Activated CD8-positive, alpha-beta memory T cell treated with anti-CD3 and anti-CD28 coated beads, Interleukin-2, amount 10 ng/mL, durations not matched to agents 7 days and 5 days (primary cell): ENCODE data around the gene ERCC6L2. TPM values are rescaled to one million over a fixed set of nuclear protein-coding genes. Genes with fewer than 3 reads are reported as not detected.

ENCODE experiments used
- ATAC-seq: fragments of 150-1000 bp; cut with Tn5 transposase; one replicate; pipeline ENCODE4 v1.10.0; 2021; ENCODE audit warnings: moderate library complexity
- CTCF ChIA-PET: fragments of 350-600 bp; sonication (Branson Sonifier 250); formaldehyde crosslinking; loops from one replicate; lab custom pipeline; 2021; ENCODE audit warnings: antibody characterized with exemption; lab: Charles Lee
- DNase-seq: peaks from one replicate; pipeline ENCODE4 v3.0.0-alpha.2; 2020
- H3K27ac Mint-ChIP-seq: one replicate; pipeline ENCODE4 v1.8.0; 2021; ENCODE audit warnings: mild to moderate bottlenecking, mixed read lengths
- H3K27me3 Mint-ChIP-seq: one replicate; pipeline ENCODE4 v1.8.0; 2021; ENCODE audit warnings: mixed read lengths
- H3K36me3 Mint-ChIP-seq: one replicate; pipeline ENCODE4 v1.8.0; 2021; ENCODE audit warnings: mild to moderate bottlenecking, mixed read lengths
- H3K4me1 Mint-ChIP-seq: one replicate; pipeline ENCODE4 v1.8.0; 2021; ENCODE audit warnings: mixed read lengths
- H3K4me3 Mint-ChIP-seq: one replicate; pipeline ENCODE4 v1.8.0; 2021; ENCODE audit warnings: mild to moderate bottlenecking, moderate library complexity, mixed read lengths
- H3K9me3 Mint-ChIP-seq: one replicate; pipeline ENCODE4 v1.8.0; 2022; ENCODE audit warnings: low read depth, mixed read lengths
- total RNA-seq, 2 experiments: library from RNA; stranded (reverse); gene quantifications; one replicate each; pipeline ENCODE4 v1.2.3, GENCODE V29; 2021

ERCC6L2 gene
- total RNA-seq, 2 experiments from 2014 or later, result 33.0 to 38.5 TPM

- Mint-ChIP-seq H3K36me3 (peaks cover 43% of the 10 kb centered on the region), H3K4me1 (peaks cover 39% of the 10 kb centered on the region), H3K27me3 (no peaks in the 10 kb centered on the region), H3K4me3 (no peak overlapping the region), H3K27ac (no peak overlapping the region), H3K9me3 (peaks cover 2% of the 10 kb centered on the region)
- no peak for ATAC-seq
- no peak for DNase-seq
- CTCF ChIA-PET, result no interaction called here
Measured at GRCh38 chr9:95978106-95978505, 102.6 kb downstream of the ERCC6L2 start.

GRCh38 chr9:95979446-95979845, 104.0 kb downstream of the ERCC6L2 start:
- no peak for ATAC-seq
- no peak for DNase-seq
- H3K4me1 Mint-ChIP-seq, result peaks cover 31% of the 10 kb centered on the region
- H3K27me3 Mint-ChIP-seq, result no peaks in the 10 kb centered on the region
- H3K9me3 Mint-ChIP-seq, result peaks cover 2% of the 10 kb centered on the region
- no peak overlapping the region for H3K4me3 Mint-ChIP-seq
- H3K27ac Mint-ChIP-seq, result no peak overlapping the region
- H3K36me3 Mint-ChIP-seq, result peaks cover 36% of the 10 kb centered on the region
- CTCF ChIA-PET, result interaction anchor here (0.9 to 1.5 kb wide), 3 partner anchors 15 to 70 kb away, joined by 3 read pairs; no protein-coding TSS in a partner anchor

GRCh38 chr9:95980262-95981125, 105.0 kb downstream of the ERCC6L2 start:
- ATAC-seq, result no peak
- Mint-ChIP-seq H3K9me3 (no peaks in the 10 kb centered on the region), H3K4me3 (no peak overlapping the region), H3K27me3 (no peaks in the 10 kb centered on the region), H3K27ac (peak overlapping the region; percentile 35), H3K4me1 (peaks cover 27% of the 10 kb centered on the region), H3K36me3 (peaks cover 36% of the 10 kb centered on the region)
- CTCF ChIA-PET, result interaction anchor here (1.0 to 1.5 kb wide), 2 partner anchors 14 to 29 kb away, joined by 3 read pairs; no protein-coding TSS in a partner anchor
- no peak for DNase-seq

GRCh38 chr9:95981761-95982390, 106.4 kb downstream of the ERCC6L2 start:
- no peak for DNase-seq
- peaks cover 24% of the 10 kb centered on the region for H3K4me1 Mint-ChIP-seq
- H3K36me3 Mint-ChIP-seq, result peaks cover 39% of the 10 kb centered on the region
- no peak overlapping the region for H3K4me3 Mint-ChIP-seq
- peak; percentile 81 for ATAC-seq
- CTCF ChIA-PET, result interaction anchor here (0.9 kb wide), 1 partner anchor 38 kb away, joined by 3 read pairs; no protein-coding TSS in a partner anchor
- peaks cover 3% of the 10 kb centered on the region for H3K9me3 Mint-ChIP-seq
- H3K27me3 Mint-ChIP-seq, result no peaks in the 10 kb centered on the region
- H3K27ac Mint-ChIP-seq, result peak overlapping the region; percentile 12

GRCh38 chr9:95985440-95986055, 110.1 kb downstream of the ERCC6L2 start:
- H3K4me3 Mint-ChIP-seq, result no peak overlapping the region
- ATAC-seq (no peak), DNase-seq (no peak)
- H3K4me1 Mint-ChIP-seq, result peaks cover 18% of the 10 kb centered on the region
- H3K27ac Mint-ChIP-seq, result no peak overlapping the region
- H3K27me3 Mint-ChIP-seq, result no peaks in the 10 kb centered on the region
- H3K9me3 Mint-ChIP-seq, result peaks cover 12% of the 10 kb centered on the region
- CTCF ChIA-PET, result no interaction called here
- H3K36me3 Mint-ChIP-seq, result peaks cover 34% of the 10 kb centered on the region

GRCh38 chr9:95989297-95989696, 113.8 kb downstream of the ERCC6L2 start:
- no peak for DNase-seq
- H3K36me3 Mint-ChIP-seq, result peaks cover 36% of the 10 kb centered on the region
- CTCF ChIA-PET, result interaction anchor here (1.1 to 1.2 kb wide), 2 partner anchors 19 to 338 kb away, joined by 3 read pairs; no protein-coding TSS in a partner anchor
- H3K4me3 Mint-ChIP-seq, result no peak overlapping the region
- no peak overlapping the region for H3K27ac Mint-ChIP-seq
- no peaks in the 10 kb centered on the region for H3K27me3 Mint-ChIP-seq
- peaks cover 2% of the 10 kb centered on the region for H3K4me1 Mint-ChIP-seq
- peaks cover 12% of the 10 kb centered on the region for H3K9me3 Mint-ChIP-seq
- no peak for ATAC-seq

GRCh38 chr9:95991326-95991725, 115.8 kb downstream of the ERCC6L2 start:
- CTCF ChIA-PET, result no interaction called here
- no peak for ATAC-seq

GRCh38 chr9:95992536-95992935, 117.0 kb downstream of the ERCC6L2 start:
- CTCF ChIA-PET, result no interaction called here

More at GRCh38 chr9:95991326-95991725, 115.8 kb downstream of the ERCC6L2 start:
- H3K27ac Mint-ChIP-seq, result no peak overlapping the region
- peaks cover 12% of the 10 kb centered on the region for H3K9me3 Mint-ChIP-seq
- no peak for DNase-seq
- no peak overlapping the region for H3K4me3 Mint-ChIP-seq
- peaks cover 4% of the 10 kb centered on the region for H3K4me1 Mint-ChIP-seq
- H3K27me3 Mint-ChIP-seq, result no peaks in the 10 kb centered on the region
- H3K36me3 Mint-ChIP-seq, result peaks cover 34% of the 10 kb centered on the region

GRCh38 chr9:95993337-95993736, 117.8 kb downstream of the ERCC6L2 start:
- H3K27ac Mint-ChIP-seq, result no peak overlapping the region
- DNase-seq (no peak), ATAC-seq (no peak)
- CTCF ChIA-PET, result interaction anchor here (0.8 to 1.6 kb wide), 2 partner anchors 27 to 162 kb away, joined by 3 read pairs; no protein-coding TSS in a partner anchor
- no peak overlapping the region for H3K4me3 Mint-ChIP-seq
- peaks cover 4% of the 10 kb centered on the region for H3K4me1 Mint-ChIP-seq
- H3K9me3 Mint-ChIP-seq, result no peaks in the 10 kb centered on the region
- no peaks in the 10 kb centered on the region for H3K27me3 Mint-ChIP-seq
- H3K36me3 Mint-ChIP-seq, result peaks cover 29% of the 10 kb centered on the region

More at GRCh38 chr9:95992536-95992935, 117.0 kb downstream of the ERCC6L2 start:
- no peak overlapping the region for H3K27ac Mint-ChIP-seq
- peaks cover 32% of the 10 kb centered on the region for H3K36me3 Mint-ChIP-seq
- ATAC-seq (no peak), DNase-seq (no peak)
- peaks cover 4% of the 10 kb centered on the region for H3K4me1 Mint-ChIP-seq
- H3K9me3 Mint-ChIP-seq, result peaks cover 7% of the 10 kb centered on the region
- H3K4me3 Mint-ChIP-seq, result no peak overlapping the region
- H3K27me3 Mint-ChIP-seq, result no peaks in the 10 kb centered on the region

GRCh38 chr9:95999390-95999789, 123.9 kb downstream of the ERCC6L2 start:
- CTCF ChIA-PET, result no interaction called here
- ATAC-seq (no peak), DNase-seq (no peak)
- no peak overlapping the region for H3K4me3 Mint-ChIP-seq
- H3K9me3 Mint-ChIP-seq, result peaks cover 14% of the 10 kb centered on the region
- H3K36me3 Mint-ChIP-seq, result peaks cover 40% of the 10 kb centered on the region
- H3K27ac Mint-ChIP-seq, result no peak overlapping the region
- H3K27me3 Mint-ChIP-seq, result no peaks in the 10 kb centered on the region
- H3K4me1 Mint-ChIP-seq, result peaks cover 4% of the 10 kb centered on the region

GRCh38 chr9:96004379-96004778, 128.9 kb downstream of the ERCC6L2 start:
- DNase-seq (no peak), ATAC-seq (no peak)
- H3K27me3 Mint-ChIP-seq, result no peaks in the 10 kb centered on the region
- peaks cover 31% of the 10 kb centered on the region for H3K36me3 Mint-ChIP-seq
- H3K4me1 Mint-ChIP-seq, result peaks cover 15% of the 10 kb centered on the region
- CTCF ChIA-PET, result no interaction called here
- H3K9me3 Mint-ChIP-seq, result peaks cover 14% of the 10 kb centered on the region
- no peak overlapping the region for H3K4me3 Mint-ChIP-seq
- no peak overlapping the region for H3K27ac Mint-ChIP-seq

- Mint-ChIP-seq H3K4me3 (no peak overlapping the region), H3K36me3 (peaks cover 28% of the 10 kb centered on the region), H3K4me1 (peaks cover 33% of the 10 kb centered on the region), H3K9me3 (peaks cover 12% of the 10 kb centered on the region), H3K27me3 (no peaks in the 10 kb centered on the region), H3K27ac (no peak overlapping the region)
- DNase-seq (no peak), ATAC-seq (no peak)
- CTCF ChIA-PET, result interaction anchor here (1.6 kb wide), 1 partner anchor 8 kb away, joined by 3 read pairs; no protein-coding TSS in a partner anchor
Measured at GRCh38 chr9:96006296-96006879, 130.9 kb downstream of the ERCC6L2 start.

GRCh38 chr9:96006961-96007360, 131.5 kb downstream of the ERCC6L2 start:
- H3K4me3 Mint-ChIP-seq, result no peak overlapping the region
- no peak for DNase-seq
- peaks cover 31% of the 10 kb centered on the region for H3K36me3 Mint-ChIP-seq
- ATAC-seq, result no peak
- H3K27ac Mint-ChIP-seq, result no peak overlapping the region
- H3K27me3 Mint-ChIP-seq, result no peaks in the 10 kb centered on the region
- H3K9me3 Mint-ChIP-seq, result peaks cover 12% of the 10 kb centered on the region
- CTCF ChIA-PET, result interaction anchor here (0.9 kb wide), 1 partner anchor 12 kb away, joined by 3 read pairs; no protein-coding TSS in a partner anchor
- H3K4me1 Mint-ChIP-seq, result peaks cover 36% of the 10 kb centered on the region
